ENCODE measurements around the gene FARP1. TPM values are rescaled to one million over a fixed set of nuclear protein-coding genes. Genes with fewer than 3 reads are reported as not detected.

The FARP1 gene
- total RNA-seq, 2 donors from 2014 or later: 0.55 to 2.4 TPM

DNA sequence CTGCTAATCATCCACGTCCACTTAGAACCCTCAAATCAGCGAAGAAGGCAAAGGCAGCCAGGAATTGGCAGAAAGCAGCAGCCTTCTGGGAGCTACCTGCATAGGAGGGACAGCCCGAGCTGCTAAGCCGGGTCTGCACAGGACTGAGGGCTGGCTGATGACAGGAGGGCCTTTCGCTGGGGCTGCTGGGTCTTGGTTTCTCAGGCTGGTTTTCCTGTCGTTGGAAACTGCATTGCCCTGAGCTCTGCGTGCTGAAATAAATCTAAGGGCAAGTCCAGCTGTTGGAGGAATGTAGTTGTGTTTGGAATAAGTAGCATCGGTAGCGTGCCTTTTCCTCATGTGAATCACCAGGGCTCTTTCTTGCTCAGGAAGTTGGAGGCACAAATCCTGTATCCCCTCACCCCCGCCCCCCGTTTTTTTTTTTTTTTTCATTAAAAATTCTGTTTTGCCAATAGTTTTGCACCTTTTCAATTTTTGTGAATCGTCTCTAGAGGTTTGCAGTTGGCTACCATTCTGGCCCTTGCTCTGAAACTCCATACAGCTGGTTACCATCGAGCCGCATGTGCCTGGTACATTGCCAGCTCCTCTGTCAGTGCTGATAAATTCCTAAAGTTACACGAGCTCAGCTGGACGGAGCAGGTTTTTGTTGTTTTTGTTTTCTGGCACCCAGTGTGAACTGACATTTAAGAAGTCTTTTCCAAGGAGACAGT is 228.1 kb downstream of the FARP1 start:
- DNase-seq (no peak), ATAC-seq (replicated peaks in 1 of 2) (no peak)
- H3K4me3 Mint-ChIP-seq: no peak overlapping the region
- H3K9me3 Mint-ChIP-seq: peaks cover 0 to 2% of the 10 kb centered on the region in 2 donors
- no peaks in the 10 kb centered on the region for H3K4me1 Mint-ChIP-seq (ENCODE audit: low read depth)
- no peaks in the 10 kb centered on the region for H3K36me3 Mint-ChIP-seq (ENCODE audit: insufficient read depth in 2 of 2)
- no peak overlapping the region for H3K27ac Mint-ChIP-seq
- no peaks in the 10 kb centered on the region for H3K27me3 Mint-ChIP-seq (ENCODE audit: low read depth)

DNA sequence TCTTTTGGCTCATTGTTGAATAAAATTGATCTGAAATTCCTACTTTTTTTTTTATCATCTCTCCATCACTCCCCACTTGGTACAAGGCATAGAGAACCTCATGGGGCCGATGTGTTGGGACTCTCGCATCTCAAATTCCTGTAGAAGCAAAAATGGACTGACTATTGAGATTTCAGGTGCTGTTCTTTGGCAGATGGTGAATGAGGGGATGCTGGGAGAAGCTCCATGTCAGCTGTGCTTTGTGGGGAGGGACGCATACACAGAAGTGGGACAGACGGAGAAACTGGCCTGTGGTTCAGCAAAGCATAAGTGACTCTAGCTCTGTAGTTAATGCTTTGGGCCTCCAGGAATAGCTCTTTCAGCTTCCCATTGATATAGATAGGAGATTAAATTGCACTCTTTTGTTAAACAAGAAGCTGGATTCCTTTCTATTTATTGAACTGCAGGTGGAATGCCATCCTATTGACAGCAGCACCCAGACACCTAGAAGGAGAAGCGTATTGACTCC is 228.7 kb downstream of the FARP1 start:
- no peaks in the 10 kb centered on the region for H3K27me3 Mint-ChIP-seq (ENCODE audit: low read depth)
- H3K9me3 Mint-ChIP-seq: peaks cover 0 to 4% of the 10 kb centered on the region in 2 donors
- H3K4me3 Mint-ChIP-seq: no peak overlapping the region
- H3K4me1 Mint-ChIP-seq (ENCODE audit: low read depth): no peaks in the 10 kb centered on the region
- no peak overlapping the region for H3K27ac Mint-ChIP-seq
- H3K36me3 Mint-ChIP-seq (ENCODE audit: insufficient read depth in 2 of 2): no peaks in the 10 kb centered on the region
- DNase-seq (no peak), ATAC-seq (replicated peaks in 1 of 2) (no peak)

DNA sequence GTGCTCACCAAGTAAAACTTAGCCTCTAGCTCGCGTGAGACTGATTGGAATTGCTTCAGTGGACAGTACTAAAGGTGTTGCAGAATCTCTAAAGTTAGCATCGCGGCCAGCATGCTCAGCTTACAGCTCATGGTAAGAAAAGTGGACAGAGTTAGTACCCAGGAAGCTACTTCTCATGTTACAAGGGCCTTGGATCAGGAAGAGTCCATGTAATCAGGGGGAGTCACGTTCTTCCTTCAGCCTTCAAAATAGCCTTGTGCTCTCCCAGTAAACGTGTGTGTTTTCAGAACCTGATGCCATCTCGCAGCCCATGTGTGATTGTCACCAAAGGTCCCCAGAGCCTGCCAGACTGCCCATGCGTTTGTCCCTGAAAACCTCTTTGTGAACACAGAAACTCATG is 230.0 kb downstream of the FARP1 start:
- no peak for ATAC-seq (replicated peaks in 1 of 2)
- no peaks in the 10 kb centered on the region for H3K36me3 Mint-ChIP-seq (ENCODE audit: insufficient read depth in 2 of 2)
- no peaks in the 10 kb centered on the region for H3K27me3 Mint-ChIP-seq (ENCODE audit: low read depth)

DNA sequence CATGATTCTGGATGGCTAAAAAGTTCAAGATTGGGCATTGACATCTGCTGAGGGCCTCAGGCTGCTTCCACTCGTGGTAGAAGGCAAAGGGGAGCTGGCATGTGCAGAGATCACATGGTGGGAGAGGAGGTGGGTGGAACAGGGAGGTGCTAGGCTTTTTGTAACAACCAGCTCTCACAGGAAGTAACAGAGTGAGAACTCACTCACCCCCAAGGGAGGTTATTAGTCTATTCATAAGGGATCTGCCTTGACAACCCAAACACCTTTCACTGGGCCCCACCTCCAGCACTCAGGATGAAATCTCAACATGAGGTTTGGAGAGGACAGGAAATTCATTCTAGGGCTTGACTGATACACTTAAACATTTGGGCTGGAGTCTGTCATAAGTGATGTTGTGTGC is 231.9 kb downstream of the FARP1 start:
- Mint-ChIP-seq H3K27me3 (ENCODE audit: low read depth) (no peaks in the 10 kb centered on the region), H3K4me3 (no peak overlapping the region), H3K9me3 (peaks cover 0 to 2% of the 10 kb centered on the region in 2 donors), H3K36me3 (ENCODE audit: insufficient read depth in 2 of 2) (no peaks in the 10 kb centered on the region), H3K4me1 (ENCODE audit: low read depth) (no peaks in the 10 kb centered on the region), H3K27ac (no peak overlapping the region)
- DNase-seq: no peak
- ATAC-seq (replicated peaks in 1 of 2): no peak

More for the DNA sequence above, 230.0 kb downstream of the FARP1 start:
- DNase-seq: no peak
- H3K4me3 Mint-ChIP-seq: no peak overlapping the region
- H3K4me1 Mint-ChIP-seq (ENCODE audit: low read depth): no peaks in the 10 kb centered on the region
- H3K27ac Mint-ChIP-seq: no peak overlapping the region
- peaks cover 0 to 4% of the 10 kb centered on the region in 2 donors for H3K9me3 Mint-ChIP-seq

DNA sequence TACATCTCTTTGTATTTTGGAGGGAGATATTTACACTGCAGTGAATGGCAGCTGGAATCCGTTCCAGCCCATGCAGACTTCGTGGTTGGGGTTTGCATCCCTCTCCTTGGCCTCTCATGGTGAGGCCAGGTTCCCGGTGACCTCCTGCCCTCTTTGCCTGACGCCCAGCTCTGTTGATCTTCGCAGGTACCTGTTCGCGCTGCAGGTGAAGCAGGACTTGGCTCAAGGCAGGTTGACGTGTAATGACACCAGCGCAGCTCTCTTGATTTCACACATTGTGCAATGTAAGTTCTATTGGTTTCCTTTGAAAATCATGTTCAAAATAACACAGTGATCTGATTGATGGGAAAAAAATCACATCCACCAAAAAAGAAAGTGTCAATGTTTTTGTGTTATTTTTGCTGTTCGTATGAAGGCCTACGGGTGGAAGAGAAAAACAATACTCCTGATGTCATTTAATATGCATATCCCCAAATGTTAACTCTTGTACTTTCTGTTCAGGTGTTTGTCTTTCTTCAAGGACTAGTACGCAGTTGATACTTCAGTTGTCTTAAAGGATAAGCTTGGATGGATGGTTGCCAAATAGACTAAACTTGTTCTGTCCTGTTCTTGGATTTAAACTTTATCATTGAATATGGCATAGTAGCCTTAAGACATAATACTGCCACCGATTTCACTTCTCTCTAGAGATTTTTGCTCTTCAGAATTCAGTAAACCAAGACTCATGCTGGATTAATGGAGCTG is 234.9 kb downstream of the FARP1 start:
- H3K36me3 Mint-ChIP-seq (ENCODE audit: insufficient read depth in 2 of 2): no peaks in the 10 kb centered on the region
- ATAC-seq (replicated peaks in 1 of 2) (no peak), DNase-seq (no peak)
- H3K4me1 Mint-ChIP-seq (ENCODE audit: low read depth): no peaks in the 10 kb centered on the region
- peaks cover 5% of the 10 kb centered on the region for H3K27me3 Mint-ChIP-seq (ENCODE audit: low read depth)
- no peak overlapping the region for H3K4me3 Mint-ChIP-seq
- peaks cover 0 to 2% of the 10 kb centered on the region in 2 donors for H3K9me3 Mint-ChIP-seq
- H3K27ac Mint-ChIP-seq: no peak overlapping the region

DNA sequence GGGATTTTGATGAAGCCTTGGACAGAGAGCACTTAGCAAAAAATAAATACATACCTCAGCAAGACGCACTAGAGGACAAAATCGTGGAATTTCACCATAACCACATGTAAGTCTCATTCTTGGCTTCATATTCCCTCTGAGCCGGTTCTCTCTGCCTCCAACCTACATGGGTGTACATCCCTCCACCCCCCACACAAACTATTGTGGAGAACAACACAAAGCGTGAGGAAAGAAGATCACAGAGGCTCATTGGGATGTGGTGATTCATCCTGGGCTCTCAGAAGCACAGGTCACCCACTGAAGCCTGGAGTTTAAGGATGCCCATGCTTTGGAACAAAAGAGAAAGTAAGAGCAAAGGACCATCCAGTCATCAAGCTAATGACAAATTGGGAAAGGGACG is 241.8 kb downstream of the FARP1 start:
- Mint-ChIP-seq H3K36me3 (ENCODE audit: insufficient read depth in 2 of 2) (no peaks in the 10 kb centered on the region), H3K27me3 (ENCODE audit: low read depth) (peaks cover 25% of the 10 kb centered on the region), H3K4me1 (ENCODE audit: low read depth) (no peaks in the 10 kb centered on the region), H3K27ac (no peak overlapping the region), H3K9me3 (no peaks in the 10 kb centered on the region), H3K4me3 (no peak overlapping the region)
- DNase-seq (no peak), ATAC-seq (replicated peaks in 1 of 2) (no peak)

DNA sequence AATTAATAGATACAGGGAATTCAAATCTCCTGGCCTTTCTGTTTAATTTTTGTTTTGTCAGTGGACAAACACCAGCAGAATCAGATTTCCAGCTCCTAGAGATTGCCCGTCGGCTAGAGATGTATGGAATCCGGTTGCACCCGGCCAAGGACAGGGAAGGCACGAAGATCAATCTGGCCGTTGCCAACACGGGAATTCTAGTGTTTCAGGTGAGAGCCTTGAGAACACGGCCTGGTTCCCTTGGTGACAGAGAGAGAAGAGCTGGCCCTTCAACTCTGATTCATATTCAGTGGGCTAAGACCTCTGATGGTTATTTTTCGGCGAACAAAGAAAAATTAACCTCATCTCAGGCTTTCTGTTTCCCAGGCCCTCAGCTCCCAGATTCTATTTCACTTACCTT is 242.7 kb downstream of the FARP1 start:
- no peaks in the 10 kb centered on the region for H3K4me1 Mint-ChIP-seq (ENCODE audit: low read depth)
- ATAC-seq (replicated peaks in 1 of 2): no peak

DNA sequence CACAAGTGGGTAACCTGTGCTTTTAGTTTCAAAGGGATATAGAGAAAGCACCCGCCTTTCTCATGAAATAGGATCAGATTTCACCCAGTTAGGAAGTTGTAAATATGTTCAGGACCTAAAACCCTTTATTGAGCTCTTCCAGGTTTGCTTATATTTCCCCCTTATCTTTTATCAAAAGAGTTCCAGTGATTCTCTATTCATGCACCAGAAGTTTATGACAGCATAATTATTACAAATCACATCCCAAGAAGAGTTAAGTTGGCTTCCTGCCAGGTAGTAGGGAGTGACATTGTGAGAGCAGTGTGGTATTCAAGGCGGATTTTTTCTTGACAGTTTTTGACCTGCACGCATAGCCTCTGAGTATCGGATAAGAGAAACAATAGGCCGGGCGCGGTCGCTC is 243.7 kb downstream of the FARP1 start:
- H3K4me3 Mint-ChIP-seq: no peak overlapping the region
- no peak for ATAC-seq (replicated peaks in 1 of 2)
- no peaks in the 10 kb centered on the region for H3K9me3 Mint-ChIP-seq
- no peak overlapping the region for H3K27ac Mint-ChIP-seq
- no peak for DNase-seq
- no peaks in the 10 kb centered on the region for H3K36me3 Mint-ChIP-seq (ENCODE audit: insufficient read depth in 2 of 2)
- H3K4me1 Mint-ChIP-seq (ENCODE audit: low read depth): no peaks in the 10 kb centered on the region
- peaks cover 33% of the 10 kb centered on the region for H3K27me3 Mint-ChIP-seq (ENCODE audit: low read depth)

More for the DNA sequence above, 242.7 kb downstream of the FARP1 start:
- H3K36me3 Mint-ChIP-seq (ENCODE audit: insufficient read depth in 2 of 2): no peaks in the 10 kb centered on the region
- H3K9me3 Mint-ChIP-seq: no peaks in the 10 kb centered on the region
- H3K4me3 Mint-ChIP-seq: no peak overlapping the region
- no peak for DNase-seq
- H3K27me3 Mint-ChIP-seq (ENCODE audit: low read depth): peaks cover 28% of the 10 kb centered on the region
- no peak overlapping the region for H3K27ac Mint-ChIP-seq

DNA sequence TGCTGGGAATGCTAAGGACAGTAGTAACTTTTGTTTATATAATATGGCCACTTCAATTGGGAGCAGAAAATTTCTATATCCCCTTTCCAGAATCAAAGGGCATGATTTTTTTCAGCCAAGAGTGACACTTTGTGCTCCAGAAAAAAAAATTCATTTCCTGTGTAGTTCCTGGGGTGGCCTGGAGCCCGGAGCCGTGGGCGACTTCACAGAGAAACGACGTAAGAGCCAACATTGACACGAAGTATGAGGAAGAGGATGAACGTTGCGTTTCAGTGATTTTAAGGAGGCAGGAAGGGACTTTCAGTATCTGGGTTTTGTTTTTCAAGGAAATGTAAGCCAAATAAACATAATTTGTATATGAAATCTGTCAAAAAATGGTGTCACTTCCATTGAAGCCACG is 246.4 kb downstream of the FARP1 start:
- Mint-ChIP-seq H3K36me3 (ENCODE audit: insufficient read depth in 2 of 2) (no peaks in the 10 kb centered on the region), H3K27me3 (ENCODE audit: low read depth) (peaks cover 22% of the 10 kb centered on the region), H3K4me3 (no peak overlapping the region), H3K9me3 (no peaks in the 10 kb centered on the region), H3K27ac (no peak overlapping the region), H3K4me1 (ENCODE audit: low read depth) (no peaks in the 10 kb centered on the region)
- DNase-seq (no peak), ATAC-seq (replicated peaks in 1 of 2) (no peak)

DNA sequence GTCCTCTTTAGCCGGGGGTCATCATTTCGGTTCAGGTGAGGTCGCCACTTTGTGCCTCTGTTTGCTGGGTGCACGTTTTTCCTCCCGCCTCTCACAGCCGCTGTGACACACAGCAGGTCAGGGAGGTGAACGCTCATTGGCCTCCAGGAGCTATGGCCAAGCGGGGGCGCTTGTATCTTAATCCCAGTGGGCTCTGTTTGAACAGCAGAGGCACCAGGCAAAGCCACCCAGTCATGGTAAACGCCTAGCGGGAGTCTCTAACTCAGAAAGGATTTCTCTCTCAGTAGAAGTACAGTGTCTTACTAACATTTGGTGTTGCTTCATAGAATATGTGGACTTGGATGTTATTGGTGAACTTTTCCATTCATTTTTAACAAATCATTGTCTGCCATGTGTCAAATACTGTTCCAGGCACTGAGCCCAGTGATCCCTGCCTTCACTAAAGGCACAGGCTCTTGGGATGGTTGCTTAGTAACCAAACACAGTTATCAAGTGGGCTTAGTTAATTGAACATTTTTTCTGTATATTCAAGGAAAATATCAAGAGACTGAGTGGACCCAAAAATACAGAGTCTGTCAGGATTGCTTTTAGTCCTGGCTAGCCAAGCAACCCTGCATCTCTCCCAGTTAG is 247.3 kb downstream of the FARP1 start:
- Mint-ChIP-seq H3K4me1 (ENCODE audit: low read depth) (no peaks in the 10 kb centered on the region), H3K9me3 (no peaks in the 10 kb centered on the region), H3K27ac (no peak overlapping the region), H3K36me3 (ENCODE audit: insufficient read depth in 2 of 2) (no peaks in the 10 kb centered on the region), H3K4me3 (no peak overlapping the region), H3K27me3 (ENCODE audit: low read depth) (peaks cover 14% of the 10 kb centered on the region)
- DNase-seq (no peak), ATAC-seq (replicated peaks in 1 of 2) (no peak)

DNA sequence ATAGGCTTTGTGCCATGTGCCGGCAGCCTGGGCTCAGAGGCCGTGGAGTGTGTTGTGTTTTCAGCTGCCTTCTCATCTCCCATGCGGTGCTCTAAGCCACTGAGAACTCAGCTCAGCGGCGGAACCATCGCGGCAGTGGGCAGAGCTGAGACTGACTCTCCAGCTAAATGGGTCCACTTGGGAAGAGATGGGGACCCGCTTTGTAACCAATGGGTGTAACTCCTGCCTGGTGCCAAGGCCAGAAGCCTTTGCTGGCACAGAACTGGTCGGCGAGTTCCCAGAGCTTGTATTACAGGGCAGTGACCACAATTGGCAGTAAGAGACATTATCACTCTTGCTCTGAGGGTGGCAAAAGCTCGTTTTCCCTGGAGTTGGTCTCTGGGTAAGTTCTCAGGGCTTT is 251.0 kb downstream of the FARP1 start:
- Mint-ChIP-seq H3K27me3 (ENCODE audit: low read depth) (peaks cover 8% of the 10 kb centered on the region), H3K36me3 (ENCODE audit: insufficient read depth in 2 of 2) (no peaks in the 10 kb centered on the region), H3K4me1 (ENCODE audit: low read depth) (no peaks in the 10 kb centered on the region), H3K27ac (no peak overlapping the region), H3K4me3 (no peak overlapping the region), H3K9me3 (no peaks in the 10 kb centered on the region)
- ATAC-seq (replicated peaks in 1 of 2) (no peak), DNase-seq (no peak)

DNA sequence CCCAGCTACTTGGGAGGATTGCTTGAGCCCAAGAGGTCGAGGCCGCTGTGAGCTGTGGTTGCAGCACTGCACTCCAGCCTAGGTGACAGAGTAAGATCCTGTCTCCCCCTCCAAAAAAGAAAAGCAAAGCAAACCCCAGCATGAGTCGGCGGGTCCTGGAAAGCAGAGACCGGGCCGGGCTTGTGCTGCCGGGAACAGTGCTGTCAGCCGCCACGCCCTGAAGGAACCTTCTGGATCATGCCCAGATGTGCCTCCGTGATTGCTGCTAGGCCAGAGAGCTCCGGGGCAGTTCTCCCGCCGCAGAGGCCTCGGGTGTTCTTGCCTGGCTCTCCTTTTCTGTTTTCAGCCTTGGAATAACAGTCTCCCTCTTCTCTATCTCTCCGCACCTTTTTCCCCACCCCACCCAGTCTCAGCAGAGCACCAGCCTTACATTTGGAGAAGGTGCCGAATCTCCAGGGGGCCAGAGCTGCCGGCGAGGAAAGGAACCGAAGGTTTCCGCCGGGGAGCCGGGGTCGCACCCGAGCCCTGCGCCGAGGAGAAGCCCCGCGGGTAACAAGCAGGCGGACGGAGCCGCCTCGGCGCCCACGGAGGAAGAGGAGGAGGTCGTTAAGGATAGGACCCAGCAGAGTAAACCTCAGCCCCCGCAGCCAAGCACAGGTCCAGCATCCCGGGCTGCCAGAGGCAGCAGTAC is 252.1 kb downstream of the FARP1 start:
- Mint-ChIP-seq H3K4me1 (ENCODE audit: low read depth) (no peaks in the 10 kb centered on the region), H3K27me3 (ENCODE audit: low read depth) (peaks cover 8% of the 10 kb centered on the region), H3K4me3 (no peak overlapping the region), H3K9me3 (no peaks in the 10 kb centered on the region), H3K36me3 (ENCODE audit: insufficient read depth in 2 of 2) (no peaks in the 10 kb centered on the region), H3K27ac (no peak overlapping the region)
- DNase-seq (no peak), ATAC-seq (replicated peaks in 1 of 2) (no peak)
